ENCODE results near the gene EFEMP1. TPM values are rescaled to one million over a fixed set of nuclear protein-coding genes. Genes with fewer than 3 reads are reported as not detected.

EFEMP1 gene
- total RNA-seq, 1 experiment from 2014 or later: 0.15 TPM

DNA sequence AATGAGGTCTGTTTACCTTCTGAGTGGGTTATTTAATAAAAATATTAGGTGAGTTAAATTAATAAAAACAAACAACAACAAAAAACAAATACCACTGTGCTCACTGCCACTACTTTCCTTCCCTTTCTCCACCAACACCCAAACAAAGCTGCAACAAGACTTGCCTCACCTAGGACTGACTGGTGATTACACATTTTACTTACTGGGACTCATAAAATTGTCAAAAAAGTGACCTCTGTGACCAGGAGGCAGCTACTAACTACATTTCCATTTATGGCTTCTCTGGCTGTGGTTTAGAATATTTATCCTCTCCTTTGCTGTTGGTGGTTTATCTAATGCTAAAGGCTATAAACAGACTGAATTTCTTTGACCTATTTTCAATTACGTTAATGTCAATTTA is 39.8 kb downstream of the EFEMP1 start:
- H3K9me3 ChIP-seq (ENCODE audit: low read depth, low read length, poor library complexity, severe bottlenecking): no peaks in the 10 kb centered on the region
- no peaks in the 10 kb centered on the region for H3K27me3 ChIP-seq (replicated peaks; ENCODE audit: insufficient read depth, low read depth, low read length, poor library complexity)
- H3K27ac ChIP-seq (ENCODE audit: low read depth, low read length, poor library complexity, severe bottlenecking): no peak overlapping the region
- BruUV-seq (replicated peaks): no TSS peak
- DNase-seq (ENCODE audit: low spot score): no peak
- no peak overlapping the region for H3K4me3 ChIP-seq (ENCODE audit: low read depth, low read length, poor library complexity, severe bottlenecking)
- ChIA-PET POLR2A (ENCODE audit: low non-redundant PET) (no interaction called here), CTCF (no interaction called here)
- H3K36me3 ChIP-seq (ENCODE audit: insufficient read depth, low read length, poor library complexity, severe bottlenecking): no peaks in the 10 kb centered on the region
- H3K4me1 ChIP-seq (ENCODE audit: insufficient read depth, low read length, poor library complexity, severe bottlenecking): peaks cover 35% of the 10 kb centered on the region
- intact Hi-C loops (cut with micrococcal nuclease; ENCODE audit: unreplicated experiment): no loop called here
- TF ChIP-seq, protein P1, sequence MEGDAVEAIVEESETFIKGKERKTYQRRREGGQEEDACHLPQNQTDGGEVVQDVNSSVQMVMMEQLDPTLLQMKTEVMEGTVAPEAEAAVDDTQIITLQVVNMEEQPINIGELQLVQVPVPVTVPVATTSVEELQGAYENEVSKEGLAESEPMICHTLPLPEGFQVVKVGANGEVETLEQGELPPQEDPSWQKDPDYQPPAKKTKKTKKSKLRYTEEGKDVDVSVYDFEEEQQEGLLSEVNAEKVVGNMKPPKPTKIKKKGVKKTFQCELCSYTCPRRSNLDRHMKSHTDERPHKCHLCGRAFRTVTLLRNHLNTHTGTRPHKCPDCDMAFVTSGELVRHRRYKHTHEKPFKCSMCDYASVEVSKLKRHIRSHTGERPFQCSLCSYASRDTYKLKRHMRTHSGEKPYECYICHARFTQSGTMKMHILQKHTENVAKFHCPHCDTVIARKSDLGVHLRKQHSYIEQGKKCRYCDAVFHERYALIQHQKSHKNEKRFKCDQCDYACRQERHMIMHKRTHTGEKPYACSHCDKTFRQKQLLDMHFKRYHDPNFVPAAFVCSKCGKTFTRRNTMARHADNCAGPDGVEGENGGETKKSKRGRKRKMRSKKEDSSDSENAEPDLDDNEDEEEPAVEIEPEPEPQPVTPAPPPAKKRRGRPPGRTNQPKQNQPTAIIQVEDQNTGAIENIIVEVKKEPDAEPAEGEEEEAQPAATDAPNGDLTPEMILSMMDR (conservative IDR thresholded peaks at IDR 0.05; ENCODE audit: low read depth, low read length): no peak
- no peak for TF ChIP-seq EZH2 (IDR thresholded peaks at IDR 0.05; ENCODE audit: borderline replicate concordance, low read depth, low read length, poor library complexity, severe bottlenecking)

DNA sequence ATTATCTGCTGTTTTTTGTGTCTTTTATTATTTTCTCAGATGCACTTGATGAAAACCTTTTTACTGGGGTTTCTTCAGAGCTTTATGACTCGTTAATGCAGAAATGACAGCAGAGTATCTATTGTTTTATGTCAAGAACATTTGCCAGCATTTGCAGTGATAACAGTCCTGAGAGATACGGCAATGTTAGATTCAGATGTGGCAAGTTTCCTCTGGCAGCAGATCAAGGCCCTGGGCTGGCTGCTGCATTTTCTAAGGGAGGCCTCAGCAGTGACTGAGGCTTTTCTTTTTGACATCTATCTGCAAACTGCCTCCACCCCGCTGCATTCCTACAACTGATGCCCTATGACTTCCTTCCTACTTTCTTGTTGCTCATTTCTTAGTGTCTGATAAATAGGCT is 40.2 kb downstream of the EFEMP1 start:
- ChIA-PET CTCF (no interaction called here), POLR2A (ENCODE audit: low non-redundant PET) (no interaction called here)
- no peak overlapping the region for H3K27ac ChIP-seq (ENCODE audit: low read depth, low read length, poor library complexity, severe bottlenecking)
- intact Hi-C loops (cut with micrococcal nuclease; ENCODE audit: unreplicated experiment): no loop called here
- H3K27me3 ChIP-seq (replicated peaks; ENCODE audit: insufficient read depth, low read depth, low read length, poor library complexity): no peaks in the 10 kb centered on the region
- no peaks in the 10 kb centered on the region for H3K9me3 ChIP-seq (ENCODE audit: low read depth, low read length, poor library complexity, severe bottlenecking)
- H3K4me1 ChIP-seq (ENCODE audit: insufficient read depth, low read length, poor library complexity, severe bottlenecking): peaks cover 32% of the 10 kb centered on the region
- no TSS peak for BruUV-seq (replicated peaks)
- H3K4me3 ChIP-seq (ENCODE audit: low read depth, low read length, poor library complexity, severe bottlenecking): no peak overlapping the region
- TF ChIP-seq, protein P1 (conservative IDR thresholded peaks at IDR 0.05; ENCODE audit: low read depth, low read length): no peak
- no peak for TF ChIP-seq EZH2 (IDR thresholded peaks at IDR 0.05; ENCODE audit: borderline replicate concordance, low read depth, low read length, poor library complexity, severe bottlenecking)
- no peaks in the 10 kb centered on the region for H3K36me3 ChIP-seq (ENCODE audit: insufficient read depth, low read length, poor library complexity, severe bottlenecking)
- no peak for DNase-seq (ENCODE audit: low spot score)

GRCh38 chr2:55882954-55883353 is 40.6 kb downstream of the EFEMP1 start:
- TF ChIP-seq, protein P1 (conservative IDR thresholded peaks at IDR 0.05; ENCODE audit: low read depth, low read length): no peak
- TF ChIP-seq EZH2 (IDR thresholded peaks at IDR 0.05; ENCODE audit: borderline replicate concordance, low read depth, low read length, poor library complexity, severe bottlenecking): no peak
- no peaks in the 10 kb centered on the region for H3K27me3 ChIP-seq (replicated peaks; ENCODE audit: insufficient read depth, low read depth, low read length, poor library complexity)
- ChIA-PET POLR2A (ENCODE audit: low non-redundant PET) (no interaction called here), CTCF (no interaction called here)
- no TSS peak for BruUV-seq (replicated peaks)
- H3K27ac ChIP-seq (ENCODE audit: low read depth, low read length, poor library complexity, severe bottlenecking): no peak overlapping the region
- H3K4me1 ChIP-seq (ENCODE audit: insufficient read depth, low read length, poor library complexity, severe bottlenecking): peaks cover 29% of the 10 kb centered on the region
- intact Hi-C loops (cut with micrococcal nuclease; ENCODE audit: unreplicated experiment): no loop called here
- DNase-seq (ENCODE audit: low spot score): no peak
- no peaks in the 10 kb centered on the region for H3K9me3 ChIP-seq (ENCODE audit: low read depth, low read length, poor library complexity, severe bottlenecking)
- no peaks in the 10 kb centered on the region for H3K36me3 ChIP-seq (ENCODE audit: insufficient read depth, low read length, poor library complexity, severe bottlenecking)
- H3K4me3 ChIP-seq (ENCODE audit: low read depth, low read length, poor library complexity, severe bottlenecking): no peak overlapping the region

Data from A673 (cell line).